Neural crest cell (in vitro differentiated cells): ENCODE data around the gene ATRN. TPM values are rescaled to one million over a fixed set of nuclear protein-coding genes. Genes with fewer than 3 reads are reported as not detected.
A peak's percentile ranks its signal among the peaks of the same experiment; 100 is the strongest.

ENCODE experiments used
- DNase-seq: peaks from one replicate; pipeline ENCODE4 v3.0.0; 2021; ENCODE audit warnings: low read depth, mixed read lengths, low spot score
- H3K27ac Mint-ChIP-seq: one replicate; pipeline ENCODE4 v1.8.0; 2021; ENCODE audit warnings: mild to moderate bottlenecking, mixed read lengths; ENCODE audit not compliant: unreplicated experiment
- H3K27me3 Mint-ChIP-seq: 2 replicates; pipeline ENCODE4 v1.8.0; 2021; ENCODE audit warnings: low read depth, mild to moderate bottlenecking, mixed read lengths
- H3K36me3 Mint-ChIP-seq: 2 replicates; pipeline ENCODE4 v1.8.0; 2021; ENCODE audit warnings: low read depth, mild to moderate bottlenecking, mixed read lengths
- H3K4me1 Mint-ChIP-seq: 2 replicates; pipeline ENCODE4 v1.8.0; 2021; ENCODE audit warnings: mixed read lengths
- H3K4me3 Mint-ChIP-seq: one replicate; pipeline ENCODE4 v1.8.0; 2021; ENCODE audit warnings: mild to moderate bottlenecking, mixed read lengths
- H3K9me3 Mint-ChIP-seq: 2 replicates; pipeline ENCODE4 v1.8.0; 2021; ENCODE audit warnings: mixed read lengths
- CTCF ChIP-seq: fragments of 200-600 bp; sonication (generic); conservative IDR thresholded peaks from 2 replicates; pipeline ENCODE4 v1.5.0; 2021; ENCODE audit warnings: antibody characterized with exemption, mild to moderate bottlenecking
- total RNA-seq: library from RNA; stranded (reverse); gene quantifications from 2 replicates; pipeline ENCODE4 v1.2.1, GENCODE V29; 2021

The ATRN gene
- total RNA-seq, 1 donor from 2014 or later: 28.6 TPM

- Mint-ChIP-seq H3K4me3 (no peak overlapping the region), H3K9me3 (peaks cover 9% of the 10 kb centered on the region), H3K27ac (no peak overlapping the region), H3K36me3 (peaks cover 16% of the 10 kb centered on the region), H3K27me3 (no peaks in the 10 kb centered on the region), H3K4me1 (peaks cover 32% of the 10 kb centered on the region)
- no peak for TF ChIP-seq CTCF
- no peak for DNase-seq
Measured at GRCh38 chr20:3645309-3646066, 174.7 kb downstream of the ATRN start.

- peak overlapping the region; percentile 2 for H3K27ac Mint-ChIP-seq
- peaks cover 32% of the 10 kb centered on the region for H3K4me1 Mint-ChIP-seq
Measured at GRCh38 chr20:3646067-3646440, 175.2 kb downstream of the ATRN start.

DNA sequence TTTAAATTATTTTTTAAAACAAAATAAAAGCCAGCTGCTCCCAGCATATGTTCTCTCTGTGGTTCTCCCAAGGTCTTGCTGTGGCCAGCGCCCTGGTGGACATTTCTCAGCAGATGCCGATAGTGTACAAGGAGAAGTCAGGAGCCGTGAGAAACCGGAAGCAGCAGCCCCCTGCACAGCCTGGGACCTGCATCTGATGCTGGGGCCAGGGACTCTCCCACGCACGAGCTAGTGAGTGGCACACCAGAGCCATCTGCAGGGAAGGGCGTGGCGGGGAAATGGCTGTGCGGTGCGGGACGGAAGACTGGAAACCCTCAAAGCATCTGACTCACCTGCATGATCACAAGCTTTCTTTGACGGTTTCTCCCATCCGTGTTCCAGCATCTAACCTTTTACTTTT is 175.8 kb downstream of the ATRN start:
- H3K36me3 Mint-ChIP-seq: peaks cover 10% of the 10 kb centered on the region
- TF ChIP-seq CTCF: no peak
- H3K9me3 Mint-ChIP-seq: peaks cover 5% of the 10 kb centered on the region
- peaks cover 32% of the 10 kb centered on the region for H3K4me1 Mint-ChIP-seq
- H3K27ac Mint-ChIP-seq: no peak overlapping the region
- DNase-seq: no peak
- no peak overlapping the region for H3K4me3 Mint-ChIP-seq
- H3K27me3 Mint-ChIP-seq: no peaks in the 10 kb centered on the region

More at GRCh38 chr20:3646067-3646440, 175.2 kb downstream of the ATRN start:
- peaks cover 11% of the 10 kb centered on the region for H3K36me3 Mint-ChIP-seq
- DNase-seq: no peak
- H3K9me3 Mint-ChIP-seq: peaks cover 5% of the 10 kb centered on the region
- H3K4me3 Mint-ChIP-seq: no peak overlapping the region
- no peaks in the 10 kb centered on the region for H3K27me3 Mint-ChIP-seq
- no peak for TF ChIP-seq CTCF

DNA sequence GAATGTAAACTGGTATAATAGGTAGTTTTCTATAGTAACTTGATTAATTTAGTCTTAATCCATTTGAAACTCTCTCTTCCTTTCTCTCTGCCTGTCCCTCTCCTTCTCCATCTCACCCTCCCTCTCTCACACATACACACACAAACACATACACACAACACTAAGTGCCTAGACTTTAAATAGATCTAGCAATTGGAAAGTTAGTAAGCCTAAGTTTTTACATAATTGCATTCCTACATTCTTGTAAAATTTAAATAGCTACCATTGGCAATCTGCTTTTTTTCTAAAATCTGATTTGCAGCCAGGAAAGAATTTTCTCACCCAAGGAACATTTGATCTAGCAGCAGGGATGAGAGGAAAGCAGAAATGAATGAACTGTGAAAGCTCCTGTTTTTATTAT is 176.7 kb downstream of the ATRN start:
- H3K9me3 Mint-ChIP-seq: no peaks in the 10 kb centered on the region
- peaks cover 4% of the 10 kb centered on the region for H3K36me3 Mint-ChIP-seq
- H3K27me3 Mint-ChIP-seq: no peaks in the 10 kb centered on the region
- H3K27ac Mint-ChIP-seq: peak overlapping the region; percentile 4
- no peak for DNase-seq
- no peak overlapping the region for H3K4me3 Mint-ChIP-seq
- peaks cover 32% of the 10 kb centered on the region for H3K4me1 Mint-ChIP-seq
- TF ChIP-seq CTCF: no peak

- no peak for TF ChIP-seq CTCF
- no peak overlapping the region for H3K27ac Mint-ChIP-seq
Measured at GRCh38 chr20:3648951-3649350, 178.1 kb downstream of the ATRN start.

More at GRCh38 chr20:3648951-3649350, 178.1 kb downstream of the ATRN start:
- H3K4me1 Mint-ChIP-seq: peaks cover 32% of the 10 kb centered on the region
- no peaks in the 10 kb centered on the region for H3K27me3 Mint-ChIP-seq
- no peaks in the 10 kb centered on the region for H3K9me3 Mint-ChIP-seq
- H3K4me3 Mint-ChIP-seq: no peak overlapping the region
- H3K36me3 Mint-ChIP-seq: peaks cover 3% of the 10 kb centered on the region
- no peak for DNase-seq
